Activated CD8-positive, alpha-beta memory T cell treated with anti-CD3 and anti-CD28 coated beads for 24 hours (primary cell): ENCODE data around the gene EFHD2.
"Not testable (repeated sequence)": the region's sequence is repeated elsewhere in the genome, so short reads cannot be mapped to it uniquely, and the experiment has no call there.

Experiments
- DNase-seq: peaks from one replicate; pipeline ENCODE4 v3.0.0-alpha.2; 2020

The EFHD2 gene

GRCh38 chr1:15457585-15457984, 47.9 kb downstream of the EFHD2 start:
- no peak for DNase-seq

GRCh38 chr1:15458388-15458787, 48.7 kb downstream of the EFHD2 start:
- DNase-seq: not testable (repeated sequence)

GRCh38 chr1:15459771-15460707, 50.4 kb downstream of the EFHD2 start:
- no peak for DNase-seq

GRCh38 chr1:15460708-15461095, 51.0 kb downstream of the EFHD2 start:
- DNase-seq: no peak

GRCh38 chr1:15463064-15463800, 53.5 kb downstream of the EFHD2 start:
- DNase-seq: not testable (repeated sequence)

- not testable (repeated sequence) for DNase-seq
Observed at GRCh38 chr1:15463926-15464322, 54.2 kb downstream of the EFHD2 start.

GRCh38 chr1:15465674-15466073, 56.0 kb downstream of the EFHD2 start:
- DNase-seq: no peak

GRCh38 chr1:15466955-15467625, 57.4 kb downstream of the EFHD2 start:
- DNase-seq: not testable (repeated sequence)

GRCh38 chr1:15468145-15468544, 58.5 kb downstream of the EFHD2 start:
- no peak for DNase-seq

- no peak for DNase-seq
Observed at GRCh38 chr1:15469361-15469760, 59.7 kb downstream of the EFHD2 start.

- DNase-seq: not testable (repeated sequence)
Observed at GRCh38 chr1:15469821-15470448, 60.2 kb downstream of the EFHD2 start.

GRCh38 chr1:15471067-15471466, 61.4 kb downstream of the EFHD2 start:
- not testable (repeated sequence) for DNase-seq

- DNase-seq: not testable (repeated sequence)
Observed at GRCh38 chr1:15471723-15472122, 62.0 kb downstream of the EFHD2 start.

- no peak for DNase-seq
Observed at GRCh38 chr1:15472587-15472986, 62.9 kb downstream of the EFHD2 start.

GRCh38 chr1:15475752-15476314, 66.1 kb downstream of the EFHD2 start, which contains the start of gene CELA2B:
CELA2B (plus strand) TSS chr1:15476104; CDS start chr1:15476126, 22 bp downstream.
- DNase-seq: no peak

GRCh38 chr1:15476927-15477326, 67.2 kb downstream of the EFHD2 start:
- DNase-seq: no peak

- no peak for DNase-seq
Observed at GRCh38 chr1:15477646-15478212, 68.0 kb downstream of the EFHD2 start.
